Upper lobe of left lung (tissue), 6 donors: ENCODE data around the gene TLR8. TPM values are rescaled to one million over a fixed set of nuclear protein-coding genes. Genes with fewer than 3 reads are reported as not detected.

Experiments used
- ATAC-seq, 2 donors: fragments of 200-7000 bp; cut with Tn5 transposase; one replicate each; pipeline ENCODE4 v1.9.1; 2022; ENCODE audit warnings: mild to moderate bottlenecking in 2 of 2, moderate library complexity in 2 of 2; ENCODE audit not compliant: low FRiP score in 2 of 2
- DNase-seq, 2 donors: peaks; one replicate each; pipeline ENCODE4 v3.0.0-alpha.2; 2019 to 2020
- H3K27ac ChIP-seq, 4 donors: fragments of 200-600 bp; sonication (generic); one replicate each; pipeline ENCODE4 v1.5.1; 2016 to 2019
- H3K27me3 ChIP-seq, 4 donors: fragments of 200-600 bp; sonication (generic); one replicate each; pipeline ENCODE4 v1.5.1; 2017 to 2019
- H3K36me3 ChIP-seq, 4 donors: fragments of 200-600 bp; sonication (generic); one replicate each; pipeline ENCODE4 v1.5.1; 2016 to 2019
- H3K4me1 ChIP-seq, 4 donors: fragments of 200-600 bp; sonication (generic); one replicate each; pipeline ENCODE4 v1.5.1; 2018 to 2019
- H3K4me3 ChIP-seq, 4 donors: fragments of 200-600 bp; sonication (generic); one replicate each; pipeline ENCODE4 v1.5.1; 2017 to 2019; ENCODE audit warnings: mild to moderate bottlenecking in 2 of 4, moderate library complexity in 1 of 4
- H3K9me3 ChIP-seq, 4 donors: fragments of 200-600 bp; sonication (generic); one replicate each; pipeline ENCODE4 v1.5.1; 2018 to 2019
- EP300 ChIP-seq, 4 donors: sonication (generic); formaldehyde crosslinking; IDR thresholded peaks; one replicate each; pipeline ENCODE4 v1.5.1; 2017; ENCODE audit warnings: antibody characterized with exemption in 4 of 4, control low read depth in 2 of 4
- POLR2A ChIP-seq, 4 donors: fragments of 450-650 bp; IDR thresholded peaks; one replicate each; pipeline ENCODE4 v1.5.1; 2016 to 2017; ENCODE audit warnings: antibody characterized with exemption in 4 of 4, mild to moderate bottlenecking in 2 of 4
- POLR2AphosphoS5 ChIP-seq, 2 donors: sonication (generic); formaldehyde crosslinking; IDR thresholded peaks; one replicate each; pipeline ENCODE4 v1.5.1; 2017; ENCODE audit warnings: antibody characterized with exemption in 2 of 2
- WGBS, 2 donors: methylation state at CpG; one replicate each; pipeline ENCODE4 v1.1.5; 2017 to 2018; 5-methylcytosine and 5-hydroxymethylcytosine counted together
- total RNA-seq, 6 donors: library from RNA; depleted of rRNA in 4 of 6; stranded (reverse); fragments of >200 nt in 4 of 6; gene quantifications; one replicate each; pipeline versions ENCODE4 v1.1.0 to v1.2.1, GENCODE V29; 2016 to 2021
- TF ChIP-seq, protein P1 (sequence below), 6 experiments: fragments of 450-650 bp in 4 of 6; fragments of 200-600 bp in 2 of 6; sonication (generic) in 2 of 6; IDR thresholded peaks; one replicate each; pipeline ENCODE4 v1.5.1; 2016 to 2019; ENCODE audit warnings: antibody characterized with exemption in 6 of 6
- donor health status: DM: no; HTN: no; CAD: no; lungs with moderate emphysema.
- donor health status: DM: no; HTN: yes; CAD: no; lungs with severe emphysema.

The TLR8 gene
- total RNA-seq, 6 donors from 2014 or later: 2.3 to 24.5 (median 9.3) TPM

- TF ChIP-seq POLR2AphosphoS5 (IDR thresholded peaks at IDR 0.05): no peak
- TF ChIP-seq POLR2A (IDR thresholded peaks at IDR 0.05): no peak
- TF ChIP-seq, protein P1, sequence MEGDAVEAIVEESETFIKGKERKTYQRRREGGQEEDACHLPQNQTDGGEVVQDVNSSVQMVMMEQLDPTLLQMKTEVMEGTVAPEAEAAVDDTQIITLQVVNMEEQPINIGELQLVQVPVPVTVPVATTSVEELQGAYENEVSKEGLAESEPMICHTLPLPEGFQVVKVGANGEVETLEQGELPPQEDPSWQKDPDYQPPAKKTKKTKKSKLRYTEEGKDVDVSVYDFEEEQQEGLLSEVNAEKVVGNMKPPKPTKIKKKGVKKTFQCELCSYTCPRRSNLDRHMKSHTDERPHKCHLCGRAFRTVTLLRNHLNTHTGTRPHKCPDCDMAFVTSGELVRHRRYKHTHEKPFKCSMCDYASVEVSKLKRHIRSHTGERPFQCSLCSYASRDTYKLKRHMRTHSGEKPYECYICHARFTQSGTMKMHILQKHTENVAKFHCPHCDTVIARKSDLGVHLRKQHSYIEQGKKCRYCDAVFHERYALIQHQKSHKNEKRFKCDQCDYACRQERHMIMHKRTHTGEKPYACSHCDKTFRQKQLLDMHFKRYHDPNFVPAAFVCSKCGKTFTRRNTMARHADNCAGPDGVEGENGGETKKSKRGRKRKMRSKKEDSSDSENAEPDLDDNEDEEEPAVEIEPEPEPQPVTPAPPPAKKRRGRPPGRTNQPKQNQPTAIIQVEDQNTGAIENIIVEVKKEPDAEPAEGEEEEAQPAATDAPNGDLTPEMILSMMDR (IDR thresholded peaks at IDR 0.05): no peak
- no peak for TF ChIP-seq EP300 (IDR thresholded peaks at IDR 0.05)
- Histone ChIP-seq H3K4me1 (no peaks in the 10 kb centered on the region), H3K4me3 (no peak overlapping the region), H3K36me3 (no peaks in the 10 kb centered on the region), H3K9me3 (no peaks in the 10 kb centered on the region), H3K27me3 (no peaks in the 10 kb centered on the region), H3K27ac (peak overlapping the region in 1 of 4 donors; percentile 26)
- DNase-seq: no peak
- ATAC-seq: no peak
- WGBS, 2 donors: 42 to 50% methylated on average over 5 of the region's 5 CpGs
Observed at GRCh38 chrX:12890467-12890866, 16.0 kb upstream of the TLR8 start.

GRCh38 chrX:12891171-12891570, 15.2 kb upstream of the TLR8 start:
- no peak overlapping the region for H3K27ac ChIP-seq
- no peaks in the 10 kb centered on the region for H3K4me1 ChIP-seq
- 63 to 85% methylated on average over 4 of the region's 4 CpGs for WGBS, 2 donors
- DNase-seq (no peak), ATAC-seq (no peak)
- TF ChIP-seq POLR2A (IDR thresholded peaks at IDR 0.05) (no peak), EP300 (IDR thresholded peaks at IDR 0.05) (no peak), POLR2AphosphoS5 (IDR thresholded peaks at IDR 0.05) (no peak)
- TF ChIP-seq, protein P1 (IDR thresholded peaks at IDR 0.05): no peak
- H3K4me3 ChIP-seq: no peak overlapping the region
- H3K27me3 ChIP-seq: no peaks in the 10 kb centered on the region
- no peaks in the 10 kb centered on the region for H3K36me3 ChIP-seq
- no peaks in the 10 kb centered on the region for H3K9me3 ChIP-seq

GRCh38 chrX:12891915-12892506, 14.4 kb upstream of the TLR8 start:
- ATAC-seq (no peak), DNase-seq (no peak)
- WGBS, 2 donors: 20 to 28% methylated on average over 2 of the region's 2 CpGs
- H3K4me3 ChIP-seq: no peak overlapping the region
- no peaks in the 10 kb centered on the region for H3K27me3 ChIP-seq
- TF ChIP-seq POLR2A (IDR thresholded peaks at IDR 0.05): no peak
- TF ChIP-seq EP300 (IDR thresholded peaks at IDR 0.05): no peak
- TF ChIP-seq, protein P1 (IDR thresholded peaks at IDR 0.05): no peak
- no peak for TF ChIP-seq POLR2AphosphoS5 (IDR thresholded peaks at IDR 0.05)
- H3K4me1 ChIP-seq: no peaks in the 10 kb centered on the region
- no peaks in the 10 kb centered on the region for H3K9me3 ChIP-seq
- no peaks in the 10 kb centered on the region for H3K36me3 ChIP-seq
- no peak overlapping the region for H3K27ac ChIP-seq

- Histone ChIP-seq H3K4me3 (no peak overlapping the region), H3K9me3 (no peaks in the 10 kb centered on the region), H3K27ac (no peak overlapping the region), H3K4me1 (no peaks in the 10 kb centered on the region), H3K27me3 (no peaks in the 10 kb centered on the region), H3K36me3 (no peaks in the 10 kb centered on the region)
- TF ChIP-seq POLR2A (IDR thresholded peaks at IDR 0.05) (no peak), POLR2AphosphoS5 (IDR thresholded peaks at IDR 0.05) (no peak)
- TF ChIP-seq, protein P1 (IDR thresholded peaks at IDR 0.05): no peak
- DNase-seq: no peak
- no peak for ATAC-seq
- WGBS, 2 donors: 70 to 81% methylated on average over 2 of the region's 2 CpGs
Observed at GRCh38 chrX:12892716-12893115, 13.7 kb upstream of the TLR8 start.
